H9 (cell line): ENCODE results near the gene ANKRD13D. TPM values are rescaled to one million over a fixed set of nuclear protein-coding genes. Genes with fewer than 3 reads are reported as not detected.

Experiments used
- DNase-seq: peaks from one replicate; pipeline ENCODE4 v3.0.0-alpha.2; 2017
- H2AFZ ChIP-seq: one replicate; pipeline ENCODE4 v1.6.1; 2013; ENCODE audit warnings: mild to moderate bottlenecking, low read length, control low read depth, moderate library complexity
- H2AK5ac ChIP-seq: 2 replicates; pipeline ENCODE4 v1.6.1; 2013; ENCODE audit warnings: low read length, control low read depth, mixed read lengths; ENCODE audit not compliant: insufficient read length
- H2BK120ac ChIP-seq: one replicate; pipeline ENCODE4 v1.6.1; 2013; ENCODE audit warnings: low read depth, mild to moderate bottlenecking, low read length, control low read depth, inconsistent platforms; ENCODE audit not compliant: poor library complexity, severe bottlenecking
- H2BK12ac ChIP-seq: 2 replicates; pipeline ENCODE4 v1.6.1; 2013; ENCODE audit warnings: low read length, control low read depth, mixed read lengths, low read depth; ENCODE audit not compliant: insufficient read length
- H2BK15ac ChIP-seq: 2 replicates; pipeline ENCODE4 v1.6.1; 2013; ENCODE audit warnings: low read depth, low read length, control low read depth
- H2BK20ac ChIP-seq: one replicate; pipeline ENCODE4 v1.6.1; 2013; ENCODE audit warnings: low read depth, mild to moderate bottlenecking, low read length, control low read depth, inconsistent platforms; ENCODE audit not compliant: poor library complexity, severe bottlenecking
- H2BK5ac ChIP-seq: 2 replicates; pipeline ENCODE4 v1.6.1; 2013; ENCODE audit warnings: low read length, control low read depth, mixed read lengths; ENCODE audit not compliant: insufficient read length
- H3K14ac ChIP-seq: 2 replicates; pipeline ENCODE4 v1.6.1; 2013; ENCODE audit warnings: low read length, control low read depth; ENCODE audit not compliant: insufficient read depth
- H3K18ac ChIP-seq: 2 replicates; pipeline ENCODE4 v1.6.1; 2013; ENCODE audit warnings: low read depth, mild to moderate bottlenecking, mixed read lengths, low read length, control low read depth; ENCODE audit not compliant: insufficient read length
- H3K23ac ChIP-seq: 2 replicates; pipeline ENCODE4 v1.6.1; 2013; ENCODE audit warnings: low read length, control low read depth, mixed read lengths, low read depth; ENCODE audit not compliant: insufficient read length
- H3K23me2 ChIP-seq: 2 replicates; pipeline ENCODE4 v1.6.1; 2013; ENCODE audit warnings: low read depth, mild to moderate bottlenecking, mixed read lengths, low read length, control low read depth; ENCODE audit not compliant: insufficient read length, poor library complexity, severe bottlenecking
- H3K27ac ChIP-seq: 2 replicates; pipeline ENCODE4 v1.5.1; 2013; ENCODE audit warnings: low read length, control low read depth, mixed read lengths, low read depth; ENCODE audit not compliant: insufficient read length
- H3K27me3 ChIP-seq: 2 replicates; pipeline ENCODE4 v1.6.1; 2013; ENCODE audit warnings: low read length, control low read depth, inconsistent platforms; ENCODE audit not compliant: insufficient read depth
- H3K4ac ChIP-seq: 2 replicates; pipeline ENCODE4 v1.6.1; 2013; ENCODE audit warnings: low read depth, mild to moderate bottlenecking, control low read depth, inconsistent platforms, low read length, moderate library complexity
- H3K4me1 ChIP-seq: 2 replicates; pipeline ENCODE4 v1.6.1; 2013; ENCODE audit warnings: low read length, control low read depth, inconsistent platforms; ENCODE audit not compliant: insufficient read depth
- H3K4me2 ChIP-seq: 2 replicates; pipeline ENCODE4 v1.6.1; 2013; ENCODE audit warnings: low read length, control low read depth, mixed read lengths; ENCODE audit not compliant: insufficient read length, insufficient read depth
- H3K56ac ChIP-seq: 2 replicates; pipeline ENCODE4 v1.6.1; 2013; ENCODE audit warnings: low read depth, mild to moderate bottlenecking, mixed read lengths, low read length, control low read depth; ENCODE audit not compliant: insufficient read length
- H3K79me1 ChIP-seq: 2 replicates; pipeline ENCODE4 v1.6.1; 2013; ENCODE audit warnings: low read depth, mild to moderate bottlenecking, moderate library complexity, low read length, control low read depth, inconsistent platforms; ENCODE audit not compliant: insufficient read depth, poor library complexity, severe bottlenecking
- H3K79me2 ChIP-seq: 2 replicates; pipeline ENCODE4 v1.6.1; 2013; ENCODE audit warnings: low read length, control low read depth, inconsistent platforms; ENCODE audit not compliant: insufficient read depth
- H3K9ac ChIP-seq: 2 replicates; pipeline ENCODE4 v1.6.1; 2013; ENCODE audit warnings: low read length, control low read depth, mixed read lengths; ENCODE audit not compliant: insufficient read length; ENCODE audit errors: extremely low read depth
- H3K9me3 ChIP-seq: one replicate; pipeline ENCODE4 v1.6.1; 2013; ENCODE audit warnings: low read depth, low read length, inconsistent platforms; ENCODE audit not compliant: control insufficient read depth
- H3T11ph ChIP-seq: one replicate; pipeline ENCODE4 v1.6.1; 2013; ENCODE audit warnings: mild to moderate bottlenecking, low read length, control low read depth, inconsistent platforms
- H4K20me1 ChIP-seq: one replicate; pipeline ENCODE4 v1.6.1; 2013; ENCODE audit not compliant: control insufficient read depth, insufficient read length, insufficient read depth
- H4K5ac ChIP-seq: 2 replicates; pipeline ENCODE4 v1.6.1; 2013; ENCODE audit warnings: low read depth, mild to moderate bottlenecking, mixed read lengths, low read length, control low read depth; ENCODE audit not compliant: insufficient read length
- H4K8ac ChIP-seq: replicated peaks from 2 replicates; pipeline ENCODE4 v1.6.1; 2013; ENCODE audit warnings: low read length, control low read depth, mixed read lengths, low read depth; ENCODE audit not compliant: insufficient read length
- H4K91ac ChIP-seq: 2 replicates; pipeline ENCODE4 v1.6.1; 2013; ENCODE audit warnings: low read depth, mild to moderate bottlenecking, moderate library complexity, mixed read lengths, low read length, control low read depth; ENCODE audit not compliant: insufficient read length
- H3K27ac Mint-ChIP-seq, 3 experiments: 2 replicates in 2 of 3; 3 replicates in 1 of 3; pipeline ENCODE4 v1.8.0; 2020 to 2021; ENCODE audit warnings: mixed read lengths in 3 of 3, mild to moderate bottlenecking in 1 of 3, moderate library complexity in 1 of 3
- H3K27me3 Mint-ChIP-seq: 2 replicates; pipeline ENCODE4 v1.8.0; 2021; ENCODE audit warnings: low read depth, mild to moderate bottlenecking, moderate library complexity, mixed read lengths
- H3K36me3 Mint-ChIP-seq, 3 experiments: 2 replicates in 2 of 3; 3 replicates in 1 of 3; pipeline ENCODE4 v1.8.0; 2020 to 2021; ENCODE audit warnings: low read depth in 3 of 3, mixed read lengths in 3 of 3; ENCODE audit not compliant: insufficient read depth in 1 of 3
- H3K4me1 Mint-ChIP-seq, 2 experiments: 2 replicates each; pipeline ENCODE4 v1.8.0; 2020; ENCODE audit warnings: mixed read lengths in 2 of 2
- H3K4me3 Mint-ChIP-seq, 2 experiments: 2 replicates in 1 of 2; 3 replicates in 1 of 2; pipeline ENCODE4 v1.8.0; 2020 to 2021; ENCODE audit warnings: mild to moderate bottlenecking in 2 of 2, mixed read lengths in 2 of 2, moderate library complexity in 1 of 2
- H3K9me3 Mint-ChIP-seq, 2 experiments: 2 replicates in 1 of 2; 3 replicates in 1 of 2; pipeline ENCODE4 v1.8.0; 2020; ENCODE audit warnings: mild to moderate bottlenecking in 2 of 2, mixed read lengths in 2 of 2, moderate library complexity in 1 of 2
- CTCF ChIP-seq: fragments of 200-600 bp; sonication (generic); conservative IDR thresholded peaks from 3 replicates; pipeline ENCODE4 v1.8.0; 2021; ENCODE audit warnings: antibody characterized with exemption, mild to moderate bottlenecking
- WGBS: extraction: QIAGEN DNeasy Blood & Tissue Kit; methylation state at CpG from one replicate; pipeline ENCODE4 v1.1.7; 2013; ENCODE audit warnings: missing lambda C conversion rate, low lambda C conversion rate, mixed read lengths; ENCODE audit not compliant: insufficient read length; ENCODE audit errors: extremely low coverage; 5-methylcytosine and 5-hydroxymethylcytosine counted together
- total RNA-seq: library from RNA; stranded (reverse); gene quantifications from 2 replicates; pipeline ENCODE4 v1.2.1, GENCODE V29; 2021

Gene ANKRD13D
- total RNA-seq, 1 experiment from 2014 or later: 42.1 TPM

GRCh38 chr11:67295846-67296245 lies 6.7 kb downstream of the ANKRD13D start:
- Histone ChIP-seq H3K14ac (no peak overlapping the region), H2BK12ac (no peak overlapping the region), H3K23ac (no peak overlapping the region), H3K56ac (no peak overlapping the region), H3K79me2 (no peaks in the 10 kb centered on the region), H3K27me3 (no peaks in the 10 kb centered on the region), H4K91ac (no peak overlapping the region), H4K5ac (no peak overlapping the region), H3K18ac (no peak overlapping the region), H2AK5ac (no peak overlapping the region), H3K79me1 (no peaks in the 10 kb centered on the region), H4K20me1 (no peaks in the 10 kb centered on the region), H2BK120ac (no peak overlapping the region), H2BK15ac (no peak overlapping the region), H2BK20ac (no peak overlapping the region), H3K23me2 (no peaks in the 10 kb centered on the region), H4K8ac (no peak overlapping the region), H2BK5ac (no peak overlapping the region), H3T11ph (no peak overlapping the region), H3K9me3 (no peaks in the 10 kb centered on the region), H3K4ac (no peak overlapping the region), H3K4me1 (no peaks in the 10 kb centered on the region), H3K27ac (no peak overlapping the region), H2AFZ (no peak overlapping the region), H3K4me2 (no peak overlapping the region), H3K9ac (no peak overlapping the region)
- Mint-ChIP-seq H3K27me3 (no peaks in the 10 kb centered on the region), H3K9me3 (peaks cover 16 to 21% of the 10 kb centered on the region in 2 experiments; a peak in 4 of 5 replicates), H3K36me3 (peaks cover 34 to 71% (median 52%) of the 10 kb centered on the region in 3 experiments), H3K4me3 (no peak overlapping the region), H3K27ac (no peak overlapping the region), H3K4me1 (no peaks in the 10 kb centered on the region)
- WGBS: no CpG with 5 or more reads among the region's 1 CpG
- TF ChIP-seq CTCF: no peak
- DNase-seq: no peak
